Measurements from ENCODE around the gene FOS.

Gene FOS

GRCh38 chr14:75250800-75251199, 27.8 kb upstream of the FOS start:
- DNase-seq (ENCODE audit: low read depth in 2 of 2): no peak

DNA sequence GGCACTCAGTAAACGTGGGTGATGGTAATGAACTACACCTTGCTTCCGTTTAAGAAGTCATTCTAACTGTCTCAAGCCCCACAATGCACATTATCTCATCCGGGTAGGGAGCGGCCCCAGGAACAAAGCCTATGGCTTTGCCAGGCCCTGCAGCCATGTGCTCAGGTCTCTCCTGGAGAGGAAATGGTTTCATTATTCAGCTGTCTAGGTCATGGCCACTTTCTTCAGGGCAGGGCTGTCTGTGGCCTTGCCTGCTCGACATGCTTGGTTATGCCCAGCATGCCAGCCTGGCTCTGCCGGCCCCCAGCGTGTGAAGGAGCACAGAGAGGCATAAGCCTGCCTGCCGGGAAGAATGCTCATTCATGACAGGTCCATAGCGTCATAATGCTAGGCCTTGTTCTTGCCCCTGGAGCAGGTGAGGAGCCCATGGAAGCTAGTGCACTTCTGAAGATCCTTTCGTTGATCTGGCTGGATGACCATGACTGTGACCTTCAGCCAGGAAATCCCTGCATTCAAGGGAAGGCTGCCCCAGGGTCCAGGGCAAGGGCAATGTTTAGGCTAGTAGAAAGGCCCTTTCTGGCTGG, 26.3 kb upstream of the FOS start:
- DNase-seq (ENCODE audit: low read depth in 2 of 2): no peak

DNA sequence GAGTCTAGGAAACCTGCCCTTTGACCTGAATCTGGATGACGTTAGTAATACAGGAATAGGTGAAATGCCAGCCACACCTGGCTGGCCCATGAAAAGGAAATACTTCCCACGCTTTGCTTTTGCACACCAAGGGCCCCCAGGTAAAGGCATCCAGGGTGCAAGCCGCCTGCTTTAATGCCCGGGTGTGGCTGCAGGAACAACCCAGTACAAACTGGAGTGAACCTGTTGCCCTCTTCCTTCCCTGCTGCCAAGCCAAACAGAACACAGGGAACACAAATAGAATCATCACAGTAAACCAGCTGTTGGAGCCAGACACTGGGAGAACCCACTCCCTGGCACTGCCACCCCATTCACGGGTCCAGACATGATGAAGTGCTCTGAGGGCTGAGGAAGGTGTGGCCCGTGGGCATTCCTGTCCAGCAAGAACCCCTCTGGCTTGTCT, 24.2 kb upstream of the FOS start:
- DNase-seq (ENCODE audit: low read depth in 2 of 2): no peak

- DNase-seq (ENCODE audit: low read depth in 2 of 2): no peak
Observed at GRCh38 chr14:75254901-75255584, 23.6 kb upstream of the FOS start.

- no peak for DNase-seq (ENCODE audit: low read depth in 2 of 2)
Observed at GRCh38 chr14:75258079-75258802, 20.4 kb upstream of the FOS start.

DNA sequence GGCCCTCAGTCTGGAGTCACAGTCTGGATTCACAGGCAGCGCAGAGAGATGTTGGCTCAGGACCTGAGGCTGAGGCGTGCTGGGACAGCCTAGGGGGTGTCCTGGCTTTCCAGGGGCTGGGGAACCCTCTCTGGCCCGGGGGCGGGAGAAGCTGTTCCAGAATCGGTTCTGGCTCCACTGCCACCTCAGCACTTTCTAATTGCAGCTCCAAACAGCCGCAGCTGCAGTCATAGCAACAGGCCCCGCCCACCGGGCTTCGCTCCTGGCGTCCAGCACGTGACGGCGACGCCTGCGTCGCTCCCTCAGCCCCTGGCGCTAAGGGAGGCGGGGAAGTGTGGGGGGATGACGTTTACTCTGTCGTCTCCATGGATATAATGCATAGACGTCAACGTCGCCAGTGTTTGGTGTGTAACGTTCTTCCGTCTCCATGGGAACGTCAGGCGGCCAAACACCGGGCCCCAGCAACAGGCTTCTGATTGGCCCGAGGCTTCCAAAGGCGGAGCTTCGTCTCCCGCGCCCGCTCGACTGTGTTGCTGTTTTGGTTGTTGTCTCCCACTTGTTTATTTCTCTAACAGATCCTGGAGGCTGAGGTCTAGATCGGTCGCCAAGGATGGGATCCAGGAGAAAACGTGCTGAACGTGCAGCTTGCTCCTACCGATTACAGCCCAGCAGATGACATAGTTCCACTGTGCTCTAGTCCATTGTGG, 19.7 kb upstream of the FOS start:
- DNase-seq (ENCODE audit: low read depth in 2 of 2): peak; percentile 98 to 99

- DNase-seq (ENCODE audit: low read depth in 2 of 2): no peak
Observed at GRCh38 chr14:75259510-75259855, 19.1 kb upstream of the FOS start.

GRCh38 chr14:75260025-75260763, 18.4 kb upstream of the FOS start:
- DNase-seq (ENCODE audit: low read depth in 2 of 2): no peak

DNA sequence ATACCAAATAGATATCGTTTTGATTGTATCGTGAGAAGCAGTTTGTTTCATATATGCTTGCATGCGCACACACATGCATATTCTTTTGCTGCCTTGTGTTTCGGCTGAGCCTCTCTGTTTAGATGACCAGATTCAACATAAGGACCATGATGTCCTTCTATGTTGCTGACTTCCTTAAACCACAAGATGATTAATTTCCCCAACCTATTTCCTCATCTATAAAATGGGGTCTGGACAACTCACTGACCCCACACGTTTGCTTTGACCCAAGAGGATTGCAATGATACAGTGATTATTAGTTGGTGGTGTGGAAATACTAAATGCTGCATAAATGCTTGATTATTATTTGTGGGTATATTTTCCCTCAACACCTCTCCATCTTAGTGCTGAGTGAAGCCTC, 16.8 kb upstream of the FOS start:
- DNase-seq (ENCODE audit: low read depth in 2 of 2): no peak

GRCh38 chr14:75262641-75263040, 16.0 kb upstream of the FOS start:
- no peak for DNase-seq (ENCODE audit: low read depth in 2 of 2)

DNA sequence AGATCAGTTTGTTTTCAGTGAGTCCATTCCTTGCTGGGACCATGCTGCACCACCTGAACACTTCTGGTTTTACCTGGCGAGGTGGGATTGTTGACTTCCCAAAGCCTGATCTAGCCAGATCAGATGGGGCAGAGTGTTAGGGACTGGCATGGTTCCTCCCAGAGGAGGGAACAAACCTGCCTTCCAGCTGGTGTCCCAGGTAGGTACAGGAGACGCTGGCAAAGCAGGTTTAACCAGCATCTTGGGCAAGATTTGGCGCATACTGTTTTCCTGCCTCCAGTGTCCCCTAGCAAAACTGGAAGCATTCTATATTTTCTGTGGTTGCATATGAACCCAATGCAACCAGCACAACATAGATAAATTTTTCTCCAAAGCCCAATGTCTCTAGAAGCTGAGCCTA, 14.6 kb upstream of the FOS start:
- DNase-seq (ENCODE audit: low read depth in 2 of 2): no peak

GRCh38 chr14:75267141-75267721, 11.4 kb upstream of the FOS start:
- no peak for DNase-seq (ENCODE audit: low read depth in 2 of 2)

GRCh38 chr14:75268633-75269550, 9.7 kb upstream of the FOS start:
- DNase-seq (ENCODE audit: low read depth in 2 of 2): no peak

DNA sequence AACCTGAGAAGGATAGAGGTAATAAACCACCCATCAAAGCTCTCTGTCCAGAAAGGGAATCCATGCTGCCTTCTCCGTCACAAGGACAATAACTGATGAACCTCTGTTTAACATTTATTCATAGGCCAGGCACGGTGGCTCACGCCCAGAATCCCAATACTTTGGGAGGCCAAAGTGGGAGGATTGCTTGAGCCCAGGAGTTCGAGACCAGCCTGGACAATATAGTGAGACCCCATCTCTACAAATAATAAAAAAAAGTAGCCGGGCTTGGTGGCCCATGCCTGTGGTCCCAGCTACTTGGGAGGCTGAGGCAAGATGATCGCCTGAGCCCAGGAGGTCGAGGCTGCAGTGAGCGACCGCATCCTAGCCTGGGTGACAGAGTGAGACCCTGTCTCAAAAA, 7.1 kb upstream of the FOS start:
- no peak for DNase-seq (ENCODE audit: low read depth in 2 of 2)

- DNase-seq (ENCODE audit: low read depth in 2 of 2): no peak
Observed at GRCh38 chr14:75273272-75274049, 5.2 kb upstream of the FOS start.

GRCh38 chr14:75274050-75274898, 4.4 kb upstream of the FOS start:
- DNase-seq (ENCODE audit: low read depth in 2 of 2): no peak

DNA sequence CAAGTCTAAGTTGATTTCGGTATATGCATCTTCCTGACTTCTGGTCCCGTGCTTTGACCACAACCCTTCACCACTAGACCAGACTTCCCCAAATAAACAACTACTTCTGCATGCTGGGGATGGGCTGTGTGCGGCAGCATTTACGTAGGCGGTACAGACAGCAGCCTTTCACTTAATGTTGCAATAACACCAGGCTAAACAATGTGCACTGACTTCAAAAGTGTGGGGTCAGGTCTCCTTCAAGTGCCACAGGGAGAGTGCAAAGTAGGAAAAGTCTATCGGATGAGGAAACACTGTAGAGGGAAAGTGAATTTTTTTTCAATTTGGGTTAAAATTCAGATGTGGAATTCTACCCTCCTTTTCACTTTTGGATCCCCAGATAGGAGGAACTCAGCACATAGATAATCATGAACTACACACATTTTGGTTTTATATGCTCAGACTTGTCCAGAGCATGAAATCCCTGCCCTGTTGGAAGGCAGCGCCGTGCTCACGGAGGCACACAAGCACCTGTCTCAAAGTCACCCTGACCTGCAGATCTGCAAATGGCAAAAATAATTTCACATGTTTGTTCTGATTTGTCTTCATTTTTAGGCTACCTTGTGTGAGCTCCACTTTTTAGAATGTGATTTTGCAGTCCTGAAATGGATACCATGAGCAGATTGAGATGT, 3.6 kb upstream of the FOS start:
- DNase-seq (ENCODE audit: low read depth in 2 of 2): no peak

DNA sequence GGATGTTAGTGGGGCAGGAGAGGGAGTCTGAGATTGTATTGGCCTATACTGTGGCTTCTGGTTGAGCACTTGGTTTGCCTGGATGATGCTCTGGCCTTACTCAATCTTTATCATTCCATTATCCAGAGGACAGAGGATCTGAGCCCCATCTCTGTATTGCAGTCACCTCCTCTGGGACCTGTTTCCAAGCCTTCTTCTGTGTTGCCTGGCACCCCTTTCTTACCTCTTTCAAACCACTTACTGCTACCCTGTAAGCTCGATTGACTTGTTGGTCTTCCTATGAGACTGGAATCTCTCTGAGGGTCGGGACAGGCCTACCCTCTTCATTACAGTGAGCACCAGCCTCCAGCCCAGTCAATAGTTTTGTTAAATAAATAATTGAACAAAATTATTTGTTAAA, 3.0 kb upstream of the FOS start:
- no peak for DNase-seq (ENCODE audit: low read depth in 2 of 2)
